Esophagus muscularis mucosa (tissue), 4 donors: Measurements from ENCODE around the gene DACT2. TPM values are rescaled to one million over a fixed set of nuclear protein-coding genes. Genes with fewer than 3 reads are reported as not detected.
A peak's percentile ranks its signal among the peaks of the same experiment; 100 is the strongest.

Source experiments
- DNase-seq: peaks from one replicate; pipeline ENCODE4 v3.0.0-alpha.2; 2017; ENCODE audit errors: extremely low spot score
- H3K27ac ChIP-seq, 4 donors: fragments of 200-600 bp; sonication (generic); replicated peaks in 1 of 4; 1 replicate in 3 of 4; 2 replicates in 1 of 4; pipeline ENCODE4 v1.5.1; 2016 to 2019; ENCODE audit warnings: mild to moderate bottlenecking in 1 of 4
- H3K27me3 ChIP-seq, 4 donors: fragments of 200-600 bp; sonication (generic); one replicate each; pipeline versions ENCODE4 v1.5.1 to v1.6.0; 2016 to 2019
- H3K36me3 ChIP-seq, 4 donors: fragments of 200-600 bp; sonication (generic); one replicate each; pipeline ENCODE4 v1.5.1; 2016 to 2019
- H3K4me1 ChIP-seq, 4 donors: fragments of 200-600 bp; sonication (generic); one replicate each; pipeline ENCODE4 v1.5.1; 2016 to 2019
- H3K4me3 ChIP-seq, 4 donors: fragments of 200-600 bp; sonication (generic); 1 replicate in 2 of 4; 2 replicates in 2 of 4; pipeline ENCODE4 v1.5.1; 2016 to 2019; ENCODE audit warnings: mild to moderate bottlenecking in 4 of 4, moderate library complexity in 1 of 4
- H3K9me3 ChIP-seq, 4 donors: fragments of 200-600 bp; sonication (generic); 1 replicate in 3 of 4; 2 replicates in 1 of 4; pipeline ENCODE4 v1.5.1; 2016 to 2019
- CTCF ChIP-seq, 3 experiments: fragments of 200-600 bp in 2 of 3; fragments of 450-650 bp in 1 of 3; sonication (generic) in 2 of 3; IDR thresholded peaks; one replicate each; pipeline ENCODE4 v1.5.1; 2017 to 2019; ENCODE audit warnings: antibody characterized with exemption in 3 of 3, mild to moderate bottlenecking in 2 of 3, moderate library complexity in 1 of 3
- EP300 ChIP-seq: sonication (generic); formaldehyde crosslinking; IDR thresholded peaks from one replicate; pipeline ENCODE4 v1.6.1; 2017; ENCODE audit warnings: antibody characterized with exemption
- POLR2A ChIP-seq: fragments of 450-650 bp; IDR thresholded peaks from one replicate; pipeline ENCODE4 v1.6.1; 2017; ENCODE audit warnings: antibody characterized with exemption, moderate library complexity, mild to moderate bottlenecking, low read depth
- POLR2AphosphoS5 ChIP-seq, 2 donors: sonication (generic); formaldehyde crosslinking; IDR thresholded peaks; one replicate each; pipeline ENCODE4 v1.6.1; 2017; ENCODE audit warnings: antibody characterized with exemption in 2 of 2
- WGBS: methylation state at CpG from one replicate; pipeline ENCODE4 v1.1.5; 2018; 5-methylcytosine and 5-hydroxymethylcytosine counted together
- intact Hi-C: fragments of 100-400 bp; cut with DNase I; formaldehyde crosslinking; loops from one replicate; pipeline ENCODE4 v1.15.1; 2023
- total RNA-seq, 4 donors: library from RNA; depleted of rRNA; stranded (reverse); fragments of >200 nt; gene quantifications; one replicate each; pipeline versions ENCODE4 v1.1.0 to v1.2.1, GENCODE V29; 2016

DACT2 gene
- total RNA-seq, 4 donors from 2014 or later = 0.83 to 2.5 (median 1.3) TPM

- peaks cover 0 to 61% (median 7%) of the 10 kb centered on the region in 4 donors for H3K27me3 ChIP-seq
- intact Hi-C loops = no loop called here
These were observed 1.1 kb upstream of the DACT2 start for GRCh38 chr6:168320634-168321033.

DNA sequence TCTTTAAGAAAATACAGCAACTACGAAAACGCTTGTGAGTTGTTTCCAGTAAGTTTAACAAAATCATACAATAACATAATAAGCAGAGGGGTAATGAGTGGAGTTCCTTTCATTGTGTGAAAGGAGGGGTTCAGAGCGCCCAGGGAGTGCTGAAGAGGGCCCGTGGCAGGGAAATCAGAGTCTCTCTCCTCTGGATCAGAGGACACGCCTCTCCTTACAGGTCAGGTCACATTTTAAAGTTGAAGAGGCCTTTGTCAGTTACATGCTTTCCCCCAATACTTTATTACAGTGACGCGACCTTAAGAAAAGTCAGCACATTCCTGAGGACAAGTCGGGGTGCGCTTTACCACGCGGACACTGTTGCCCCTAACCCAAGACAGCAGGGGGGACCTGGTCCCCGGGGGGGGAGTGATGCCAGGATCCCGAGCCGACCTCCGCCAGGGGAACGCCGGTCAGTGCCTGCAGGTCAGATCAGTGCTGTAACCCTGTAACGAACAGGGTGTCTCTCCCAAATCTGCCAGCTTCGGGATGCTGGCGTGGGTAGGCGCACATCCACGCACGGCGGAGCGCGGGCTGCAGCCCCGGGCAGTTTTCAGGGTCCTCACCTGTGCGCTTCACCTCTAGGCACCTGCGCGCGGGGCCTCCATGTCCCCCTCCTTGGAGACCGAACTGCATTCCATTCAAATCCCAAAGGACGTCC lies 848 bp downstream of the DACT2 start:
- peak overlapping the region; percentile 40 to 56 (median 42) for H3K4me3 ChIP-seq
- H3K9me3 ChIP-seq = peaks cover 0 to 14% (median 0%) of the 10 kb centered on the region in 4 donors
- no peak for DNase-seq
- H3K4me1 ChIP-seq = peaks cover 0 to 15% (median 6%) of the 10 kb centered on the region in 4 donors
- intact Hi-C loops = no loop called here
- 56% methylated on average over 14 of the region's 33 CpGs for WGBS
- peaks cover 0 to 72% (median 7%) of the 10 kb centered on the region in 4 donors for H3K27me3 ChIP-seq
- no peaks in the 10 kb centered on the region for H3K36me3 ChIP-seq
- H3K27ac ChIP-seq = peak overlapping the region in 1 of 4 donors; percentile 40
- TF ChIP-seq POLR2A (no peak), EP300 (no peak), CTCF (IDR thresholded peaks at IDR 0.05) (no peak), POLR2AphosphoS5 (IDR thresholded peaks at IDR 0.05) (no peak)

More at GRCh38 chr6:168320634-168321033, 1.1 kb upstream of the DACT2 start:
- no peak for DNase-seq
- H3K36me3 ChIP-seq = no peaks in the 10 kb centered on the region
- no peak for TF ChIP-seq EP300
- no peak for TF ChIP-seq POLR2AphosphoS5 (IDR thresholded peaks at IDR 0.05)
- no peak for TF ChIP-seq CTCF (IDR thresholded peaks at IDR 0.05)
- no peak for TF ChIP-seq POLR2A
- H3K27ac ChIP-seq = no peak overlapping the region
- peaks cover 0 to 14% (median 0%) of the 10 kb centered on the region in 4 donors for H3K9me3 ChIP-seq
- H3K4me1 ChIP-seq = peaks cover 0 to 11% (median 6%) of the 10 kb centered on the region in 4 donors
- WGBS = 85% methylated on average over 9 of the region's 9 CpGs
- H3K4me3 ChIP-seq = no peak overlapping the region

- 85% methylated on average over 11 of the region's 12 CpGs for WGBS
- no peak for TF ChIP-seq POLR2AphosphoS5 (IDR thresholded peaks at IDR 0.05)
- no peak for TF ChIP-seq EP300
- TF ChIP-seq CTCF (IDR thresholded peaks at IDR 0.05) = no peak
- no peak for TF ChIP-seq POLR2A
- no peak overlapping the region for H3K4me3 ChIP-seq
- no peak overlapping the region for H3K27ac ChIP-seq
- intact Hi-C loops = no loop called here
- H3K4me1 ChIP-seq = peaks cover 0 to 15% (median 6%) of the 10 kb centered on the region in 4 donors
- no peaks in the 10 kb centered on the region for H3K36me3 ChIP-seq
- H3K9me3 ChIP-seq = peaks cover 0 to 14% (median 0%) of the 10 kb centered on the region in 4 donors
- DNase-seq = no peak
- peaks cover 0 to 79% (median 7%) of the 10 kb centered on the region in 4 donors for H3K27me3 ChIP-seq
These were observed 1.5 kb downstream of the DACT2 start for GRCh38 chr6:168318090-168318489.

- WGBS = 86% methylated on average over 5 of the region's 5 CpGs
- DNase-seq = no peak
- Histone ChIP-seq H3K36me3 (no peaks in the 10 kb centered on the region), H3K27ac (no peak overlapping the region), H3K4me1 (peaks cover 0 to 15% (median 6%) of the 10 kb centered on the region in 4 donors), H3K4me3 (no peak overlapping the region), H3K9me3 (peaks cover 0 to 3% (median 0%) of the 10 kb centered on the region in 4 donors), H3K27me3 (peaks cover 0 to 62% (median 4%) of the 10 kb centered on the region in 4 donors)
- intact Hi-C loops = no loop called here
- TF ChIP-seq CTCF (IDR thresholded peaks at IDR 0.05) (no peak), EP300 (no peak), POLR2AphosphoS5 (IDR thresholded peaks at IDR 0.05) (no peak), POLR2A (no peak)
These were observed 4.0 kb downstream of the DACT2 start for GRCh38 chr6:168315596-168315995.
